ENCODE data around the gene JARID2. TPM values are rescaled to one million over a fixed set of nuclear protein-coding genes. Genes with fewer than 3 reads are reported as not detected.
A peak's percentile ranks its signal among the peaks of the same experiment; 100 is the strongest.

The JARID2 gene
- total RNA-seq, 1 donor from 2014 or later = 24.2 TPM

- Histone ChIP-seq H3K4me1 (ENCODE audit: insufficient read depth, low read length) (peaks cover 8% of the 10 kb centered on the region), H3K4me3 (ENCODE audit: insufficient read depth, low read depth, low read length) (no peak overlapping the region), H2AFZ (ENCODE audit: low read depth, low read length) (no peak overlapping the region), H3K9ac (ENCODE audit: low read length) (no peak overlapping the region), H3K79me2 (ENCODE audit: insufficient read depth, low read length) (peaks cover 93% of the 10 kb centered on the region), H3K9me3 (ENCODE audit: insufficient read depth, low read depth, low read length) (no peaks in the 10 kb centered on the region), H3K4me2 (ENCODE audit: low read length) (no peak overlapping the region), H3K27ac (ENCODE audit: low read depth, low read length) (no peak overlapping the region), H3K36me3 (ENCODE audit: insufficient read depth, low read length) (no peaks in the 10 kb centered on the region), H4K20me1 (ENCODE audit: insufficient read depth, low read length) (peaks cover 86% of the 10 kb centered on the region), H3K27me3 (ENCODE audit: insufficient read depth, low read length) (no peaks in the 10 kb centered on the region)
- Mint-ChIP-seq H3K4me1 (ENCODE audit: low read depth, unreplicated experiment) (peaks cover 47% of the 10 kb centered on the region), H3K27me3 (ENCODE audit: low read depth, unreplicated experiment) (no peaks in the 10 kb centered on the region), H3K4me3 (ENCODE audit: unreplicated experiment) (no peak overlapping the region), H3K27ac (ENCODE audit: unreplicated experiment) (no peak overlapping the region), H3K9me3 (ENCODE audit: unreplicated experiment) (no peaks in the 10 kb centered on the region), H3K36me3 (ENCODE audit: low read depth, unreplicated experiment) (no peaks in the 10 kb centered on the region)
- no peak for DNase-seq (ENCODE audit: low read depth)
- TF ChIP-seq EZH2 (IDR thresholded peaks at IDR 0.05; ENCODE audit: insufficient read depth, low read length) (no peak), CTCF (IDR thresholded peaks at IDR 0.05; ENCODE audit: insufficient read depth, low read depth, low read length) (no peak)
- no peak for FAIRE-seq
Measured at GRCh38 chr6:15305909-15306308, 60.0 kb downstream of the JARID2 start.

GRCh38 chr6:15308435-15309213, 62.8 kb downstream of the JARID2 start:
- no peaks in the 10 kb centered on the region for H3K9me3 Mint-ChIP-seq (ENCODE audit: unreplicated experiment)
- Histone ChIP-seq H4K20me1 (ENCODE audit: insufficient read depth, low read length) (peaks cover 87% of the 10 kb centered on the region), H3K9ac (ENCODE audit: low read length) (no peak overlapping the region), H3K27me3 (ENCODE audit: insufficient read depth, low read length) (no peaks in the 10 kb centered on the region), H3K4me3 (ENCODE audit: insufficient read depth, low read depth, low read length) (no peak overlapping the region), H3K36me3 (ENCODE audit: insufficient read depth, low read length) (no peaks in the 10 kb centered on the region), H3K4me2 (ENCODE audit: low read length) (peak overlapping the region; percentile 24), H3K27ac (ENCODE audit: low read depth, low read length) (no peak overlapping the region), H3K4me1 (ENCODE audit: insufficient read depth, low read length) (peaks cover 17% of the 10 kb centered on the region), H3K79me2 (ENCODE audit: insufficient read depth, low read length) (peaks cover 93% of the 10 kb centered on the region), H2AFZ (ENCODE audit: low read depth, low read length) (no peak overlapping the region), H3K9me3 (ENCODE audit: insufficient read depth, low read depth, low read length) (no peaks in the 10 kb centered on the region)
- no peaks in the 10 kb centered on the region for H3K27me3 Mint-ChIP-seq (ENCODE audit: low read depth, unreplicated experiment)
- no peaks in the 10 kb centered on the region for H3K36me3 Mint-ChIP-seq (ENCODE audit: low read depth, unreplicated experiment)
- DNase-seq (ENCODE audit: low read depth) = peak; percentile 68
- H3K27ac Mint-ChIP-seq (ENCODE audit: unreplicated experiment) = peak overlapping the region; percentile 19
- FAIRE-seq = peak; percentile 34
- no peak overlapping the region for H3K4me3 Mint-ChIP-seq (ENCODE audit: unreplicated experiment)
- TF ChIP-seq CTCF (IDR thresholded peaks at IDR 0.05; ENCODE audit: insufficient read depth, low read depth, low read length) (no peak), EZH2 (IDR thresholded peaks at IDR 0.05; ENCODE audit: insufficient read depth, low read length) (no peak)
- peaks cover 50% of the 10 kb centered on the region for H3K4me1 Mint-ChIP-seq (ENCODE audit: low read depth, unreplicated experiment)
